Measurements from ENCODE around the gene MYOM3. TPM values are rescaled to one million over a fixed set of nuclear protein-coding genes. Genes with fewer than 3 reads are reported as not detected.

Gene MYOM3
- total and polyA plus RNA-seq, 8 donors = 0.12 to 1.8 (median 0.18) TPM; not detected in 1

GRCh38 chr1:24021403-24022266, 90.3 kb downstream of the MYOM3 start:
- H3K27me3 ChIP-seq = no peaks in the 10 kb centered on the region
- H3K4me1 ChIP-seq = peaks cover 40 to 68% (median 56%) of the 10 kb centered on the region in 4 donors
- peak; percentile 67 to 69 for DNase-seq
- no peak overlapping the region for H3K4me3 ChIP-seq
- peak overlapping the region; percentile 74 to 93 (median 90) for H3K27ac ChIP-seq
- no peaks in the 10 kb centered on the region for H3K9me3 ChIP-seq
- TF ChIP-seq CTCF (IDR thresholded peaks at IDR 0.05) = no peak
- TF ChIP-seq POLR2AphosphoS5 (IDR thresholded peaks at IDR 0.05) = peak in 1 of 3 donors; percentile 35
- 37 to 53% (median 40%) methylated on average over 7 of the region's 7 CpGs for WGBS, 5 donors
- no peaks in the 10 kb centered on the region for H3K36me3 ChIP-seq
- intact Hi-C loops (cut with DNase I; ENCODE audit: low total_unique reads) = no loop called here

DNA sequence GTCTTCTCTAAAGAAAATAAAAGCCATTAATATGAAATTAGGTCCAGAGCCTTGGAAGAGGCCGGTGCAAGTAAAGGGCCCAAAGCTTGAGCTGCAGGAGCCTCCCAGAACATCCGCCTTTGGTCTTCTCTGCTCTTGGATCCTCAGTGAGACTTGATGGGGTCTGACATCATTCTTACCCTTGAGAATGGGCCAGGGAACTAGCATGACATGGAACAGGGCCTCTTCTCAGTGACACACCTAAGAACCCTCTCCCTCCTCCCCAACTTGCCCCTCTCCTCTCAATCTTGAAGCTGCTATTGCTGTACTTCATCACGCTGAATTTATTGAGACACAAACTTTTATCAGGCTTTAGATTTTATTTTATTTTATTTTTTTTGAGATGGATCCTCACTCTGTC, 91.5 kb downstream of the MYOM3 start:
- H3K27me3 ChIP-seq = no peaks in the 10 kb centered on the region
- intact Hi-C loops (cut with DNase I; ENCODE audit: low total_unique reads) = no loop called here
- peaks cover 40 to 78% (median 64%) of the 10 kb centered on the region in 4 donors for H3K4me1 ChIP-seq
- H3K4me3 ChIP-seq = no peak overlapping the region
- no peak for TF ChIP-seq POLR2AphosphoS5 (IDR thresholded peaks at IDR 0.05)
- no peak for TF ChIP-seq POLR2A (IDR thresholded peaks at IDR 0.05)
- TF ChIP-seq EP300 (IDR thresholded peaks at IDR 0.05) = no peak
- no peak for TF ChIP-seq CTCF (IDR thresholded peaks at IDR 0.05)
- WGBS, 5 donors = 80 to 98% (median 96%) methylated on average over 3 of the region's 3 CpGs
- peak overlapping the region; percentile 74 to 93 (median 90) for H3K27ac ChIP-seq
- DNase-seq = peak in 1 of 2 donors; percentile 30
- no peaks in the 10 kb centered on the region for H3K9me3 ChIP-seq
- no peaks in the 10 kb centered on the region for H3K36me3 ChIP-seq

- TF ChIP-seq POLR2A (IDR thresholded peaks at IDR 0.05) (no peak), POLR2AphosphoS5 (IDR thresholded peaks at IDR 0.05) (no peak), EP300 (IDR thresholded peaks at IDR 0.05) (no peak), CTCF (IDR thresholded peaks at IDR 0.05) (no peak)
- peak in 1 of 2 donors; percentile 62 for DNase-seq
- Histone ChIP-seq H3K36me3 (no peaks in the 10 kb centered on the region), H3K4me1 (peaks cover 40 to 83% (median 68%) of the 10 kb centered on the region in 4 donors), H3K27ac (peak overlapping the region; percentile 74 to 93 (median 90)), H3K27me3 (no peaks in the 10 kb centered on the region), H3K4me3 (no peak overlapping the region), H3K9me3 (no peaks in the 10 kb centered on the region)
- 62 to 83% (median 72%) methylated on average over 5 of the region's 5 CpGs for WGBS, 5 donors
- intact Hi-C loops (cut with DNase I; ENCODE audit: low total_unique reads) = no loop called here
Measured at GRCh38 chr1:24020025-24020424, 91.9 kb downstream of the MYOM3 start.

- Histone ChIP-seq H3K27ac (peak overlapping the region; percentile 90 to 93 (median 90)), H3K9me3 (no peaks in the 10 kb centered on the region), H3K4me3 (no peak overlapping the region), H3K36me3 (no peaks in the 10 kb centered on the region), H3K4me1 (peaks cover 40 to 86% (median 72%) of the 10 kb centered on the region in 4 donors), H3K27me3 (no peaks in the 10 kb centered on the region)
- intact Hi-C loops (cut with DNase I; ENCODE audit: low total_unique reads) = no loop called here
- DNase-seq = peak; percentile 98 to 99
- 20 to 37% (median 26%) methylated on average over 20 of the region's 20 CpGs for WGBS, 5 donors
- no peak for TF ChIP-seq EP300 (IDR thresholded peaks at IDR 0.05)
- no peak for TF ChIP-seq CTCF (IDR thresholded peaks at IDR 0.05)
- peak; percentile 80 to 94 (median 91) for TF ChIP-seq POLR2AphosphoS5 (IDR thresholded peaks at IDR 0.05)
Measured at GRCh38 chr1:24018611-24019580, 93.0 kb downstream of the MYOM3 start.

All from stomach (tissue), 9 donors.